ENCODE measurements around the gene EHMT1. TPM values are rescaled to one million over a fixed set of nuclear protein-coding genes. Genes with fewer than 3 reads are reported as not detected.
"Not testable (repeated sequence)": the region's sequence is repeated elsewhere in the genome, so short reads cannot be mapped to it uniquely, and the experiment has no call there.

Gene EHMT1
- total RNA-seq, 1 donor from 2014 or later: 64.5 TPM

- no peaks in the 10 kb centered on the region for H4K20me1 ChIP-seq (ENCODE audit: insufficient read depth, low read length)
- TF ChIP-seq EZH2 (IDR thresholded peaks at IDR 0.05; ENCODE audit: insufficient read depth, low read length): no peak
- H3K9me3 ChIP-seq (ENCODE audit: insufficient read depth, low read depth, low read length): no peaks in the 10 kb centered on the region
- H3K4me1 ChIP-seq (ENCODE audit: insufficient read depth, low read length): no peaks in the 10 kb centered on the region
- no peak overlapping the region for H3K27ac Mint-ChIP-seq (ENCODE audit: unreplicated experiment)
- H3K4me3 ChIP-seq (ENCODE audit: insufficient read depth, low read depth, low read length): no peak overlapping the region
- H3K4me2 ChIP-seq (ENCODE audit: low read length): no peak overlapping the region
- H3K27me3 ChIP-seq (ENCODE audit: insufficient read depth, low read length): no peaks in the 10 kb centered on the region
- H3K9me3 Mint-ChIP-seq (ENCODE audit: unreplicated experiment): no peaks in the 10 kb centered on the region
- no peaks in the 10 kb centered on the region for H3K79me2 ChIP-seq (ENCODE audit: insufficient read depth, low read length)
- FAIRE-seq: no peak
- no peak overlapping the region for H3K4me3 Mint-ChIP-seq (ENCODE audit: unreplicated experiment)
- no peaks in the 10 kb centered on the region for H3K4me1 Mint-ChIP-seq (ENCODE audit: low read depth, unreplicated experiment)
- H3K9ac ChIP-seq (ENCODE audit: low read length): no peak overlapping the region
- H3K36me3 ChIP-seq (ENCODE audit: insufficient read depth, low read length): no peaks in the 10 kb centered on the region
- no peak overlapping the region for H2AFZ ChIP-seq (ENCODE audit: low read depth, low read length)
- H3K36me3 Mint-ChIP-seq (ENCODE audit: low read depth, unreplicated experiment): no peaks in the 10 kb centered on the region
- no peak for DNase-seq (ENCODE audit: low read depth)
- H3K27ac ChIP-seq (ENCODE audit: low read depth, low read length): no peak overlapping the region
- peaks cover 6% of the 10 kb centered on the region for H3K27me3 Mint-ChIP-seq (ENCODE audit: low read depth, unreplicated experiment)
Observed at GRCh38 chr9:137881591-137882505, 263.0 kb downstream of the EHMT1 start.

DNA sequence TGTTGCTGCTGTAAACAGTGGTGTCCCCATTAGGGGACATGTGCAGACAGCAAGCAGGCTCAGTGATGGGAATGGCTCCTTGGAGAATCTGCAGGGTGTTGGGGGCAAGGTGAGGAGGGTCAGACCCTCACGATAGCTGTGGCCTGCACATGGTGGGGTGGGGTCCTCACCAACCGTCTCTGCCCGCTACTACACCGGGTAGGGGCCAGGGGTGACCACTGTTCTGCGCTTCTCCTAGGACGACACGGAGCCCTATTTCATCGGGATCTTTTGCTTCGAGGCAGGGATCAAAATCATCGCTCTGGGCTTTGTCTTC lies 263.7 kb downstream of the EHMT1 start:
- Mint-ChIP-seq H3K27ac (ENCODE audit: unreplicated experiment) (no peak overlapping the region), H3K36me3 (ENCODE audit: low read depth, unreplicated experiment) (no peaks in the 10 kb centered on the region), H3K9me3 (ENCODE audit: unreplicated experiment) (no peaks in the 10 kb centered on the region), H3K4me3 (ENCODE audit: unreplicated experiment) (no peak overlapping the region), H3K27me3 (ENCODE audit: low read depth, unreplicated experiment) (peaks cover 6% of the 10 kb centered on the region), H3K4me1 (ENCODE audit: low read depth, unreplicated experiment) (no peaks in the 10 kb centered on the region)
- no peaks in the 10 kb centered on the region for H3K27me3 ChIP-seq (ENCODE audit: insufficient read depth, low read length)
- H3K36me3 ChIP-seq (ENCODE audit: insufficient read depth, low read length): no peaks in the 10 kb centered on the region
- no peaks in the 10 kb centered on the region for H3K79me2 ChIP-seq (ENCODE audit: insufficient read depth, low read length)
- H3K4me2 ChIP-seq (ENCODE audit: low read length): no peak overlapping the region
- no peak overlapping the region for H3K4me3 ChIP-seq (ENCODE audit: insufficient read depth, low read depth, low read length)
- FAIRE-seq (no peak), DNase-seq (ENCODE audit: low read depth) (no peak)
- H3K9ac ChIP-seq (ENCODE audit: low read length): no peak overlapping the region
- H3K27ac ChIP-seq (ENCODE audit: low read depth, low read length): no peak overlapping the region
- H4K20me1 ChIP-seq (ENCODE audit: insufficient read depth, low read length): no peaks in the 10 kb centered on the region
- no peak for TF ChIP-seq CTCF (IDR thresholded peaks at IDR 0.05; ENCODE audit: insufficient read depth, low read depth, low read length)
- no peak for TF ChIP-seq EZH2 (IDR thresholded peaks at IDR 0.05; ENCODE audit: insufficient read depth, low read length)
- no peaks in the 10 kb centered on the region for H3K9me3 ChIP-seq (ENCODE audit: insufficient read depth, low read depth, low read length)
- no peak overlapping the region for H2AFZ ChIP-seq (ENCODE audit: low read depth, low read length)
- no peaks in the 10 kb centered on the region for H3K4me1 ChIP-seq (ENCODE audit: insufficient read depth, low read length)

GRCh38 chr9:137883977-137884376 lies 265.2 kb downstream of the EHMT1 start:
- H3K27ac Mint-ChIP-seq (ENCODE audit: unreplicated experiment); DNase-seq (ENCODE audit: low read depth); H3K9ac ChIP-seq (ENCODE audit: low read length); H3K4me3 ChIP-seq (ENCODE audit: insufficient read depth, low read depth, low read length); H3K4me3 Mint-ChIP-seq (ENCODE audit: unreplicated experiment); H3K27ac ChIP-seq (ENCODE audit: low read depth, low read length); H4K20me1 ChIP-seq (ENCODE audit: insufficient read depth, low read length); FAIRE-seq; H3K9me3 ChIP-seq (ENCODE audit: insufficient read depth, low read depth, low read length); H3K36me3 ChIP-seq (ENCODE audit: insufficient read depth, low read length); H3K4me2 ChIP-seq (ENCODE audit: low read length); H3K9me3 Mint-ChIP-seq (ENCODE audit: unreplicated experiment); H2AFZ ChIP-seq (ENCODE audit: low read depth, low read length); H3K36me3 Mint-ChIP-seq (ENCODE audit: low read depth, unreplicated experiment); H3K27me3 Mint-ChIP-seq (ENCODE audit: low read depth, unreplicated experiment); H3K4me1 ChIP-seq (ENCODE audit: insufficient read depth, low read length); H3K27me3 ChIP-seq (ENCODE audit: insufficient read depth, low read length); H3K79me2 ChIP-seq (ENCODE audit: insufficient read depth, low read length); H3K4me1 Mint-ChIP-seq (ENCODE audit: low read depth, unreplicated experiment): not testable (repeated sequence)

- H3K4me1 Mint-ChIP-seq (ENCODE audit: low read depth, unreplicated experiment); H4K20me1 ChIP-seq (ENCODE audit: insufficient read depth, low read length); H3K36me3 Mint-ChIP-seq (ENCODE audit: low read depth, unreplicated experiment); H3K4me3 Mint-ChIP-seq (ENCODE audit: unreplicated experiment); H3K9ac ChIP-seq (ENCODE audit: low read length); H3K4me3 ChIP-seq (ENCODE audit: insufficient read depth, low read depth, low read length); H3K9me3 ChIP-seq (ENCODE audit: insufficient read depth, low read depth, low read length); DNase-seq (ENCODE audit: low read depth); FAIRE-seq; H3K27me3 ChIP-seq (ENCODE audit: insufficient read depth, low read length); H3K36me3 ChIP-seq (ENCODE audit: insufficient read depth, low read length); H2AFZ ChIP-seq (ENCODE audit: low read depth, low read length); H3K27ac ChIP-seq (ENCODE audit: low read depth, low read length); H3K4me2 ChIP-seq (ENCODE audit: low read length); H3K4me1 ChIP-seq (ENCODE audit: insufficient read depth, low read length); H3K79me2 ChIP-seq (ENCODE audit: insufficient read depth, low read length); H3K27me3 Mint-ChIP-seq (ENCODE audit: low read depth, unreplicated experiment); H3K9me3 Mint-ChIP-seq (ENCODE audit: unreplicated experiment); H3K27ac Mint-ChIP-seq (ENCODE audit: unreplicated experiment): not testable (repeated sequence)
Observed at GRCh38 chr9:137884547-137884946, 265.7 kb downstream of the EHMT1 start.

DNA sequence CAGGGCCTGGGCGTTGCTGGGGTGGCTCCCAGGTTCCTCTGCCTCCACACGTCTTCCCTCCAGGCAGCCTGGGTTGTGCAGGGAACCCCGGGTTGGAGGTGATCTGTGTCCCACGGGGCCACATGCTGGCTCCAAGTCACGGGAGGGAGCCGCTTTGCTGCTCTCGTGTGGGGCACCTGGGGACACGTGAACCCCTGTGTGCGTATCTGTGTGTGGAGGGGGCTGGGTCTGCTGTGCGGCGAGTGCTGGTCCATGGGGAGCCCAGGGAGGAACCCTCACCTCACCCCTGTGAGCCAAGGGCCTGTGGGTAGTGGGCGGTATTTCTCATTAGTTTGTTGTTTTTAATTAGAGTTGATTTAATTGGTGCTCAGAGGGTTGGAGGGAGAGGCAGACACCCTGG lies 266.3 kb downstream of the EHMT1 start:
- not testable (repeated sequence) for H3K27ac ChIP-seq (ENCODE audit: low read depth, low read length); H3K9me3 Mint-ChIP-seq (ENCODE audit: unreplicated experiment); H3K4me3 Mint-ChIP-seq (ENCODE audit: unreplicated experiment); H3K4me1 Mint-ChIP-seq (ENCODE audit: low read depth, unreplicated experiment); FAIRE-seq; H3K4me2 ChIP-seq (ENCODE audit: low read length); H3K36me3 Mint-ChIP-seq (ENCODE audit: low read depth, unreplicated experiment); H3K27me3 ChIP-seq (ENCODE audit: insufficient read depth, low read length); H3K27me3 Mint-ChIP-seq (ENCODE audit: low read depth, unreplicated experiment); DNase-seq (ENCODE audit: low read depth); H4K20me1 ChIP-seq (ENCODE audit: insufficient read depth, low read length); H3K36me3 ChIP-seq (ENCODE audit: insufficient read depth, low read length); H2AFZ ChIP-seq (ENCODE audit: low read depth, low read length); H3K9ac ChIP-seq (ENCODE audit: low read length); H3K9me3 ChIP-seq (ENCODE audit: insufficient read depth, low read depth, low read length); H3K4me1 ChIP-seq (ENCODE audit: insufficient read depth, low read length); H3K4me3 ChIP-seq (ENCODE audit: insufficient read depth, low read depth, low read length); H3K79me2 ChIP-seq (ENCODE audit: insufficient read depth, low read length); H3K27ac Mint-ChIP-seq (ENCODE audit: unreplicated experiment)

Data from astrocyte (in vitro differentiated cells and primary cell).